Measurements from ENCODE around the gene BYSL. TPM values are rescaled to one million over a fixed set of nuclear protein-coding genes. Genes with fewer than 3 reads are reported as not detected.
A peak's percentile ranks its signal among the peaks of the same experiment; 100 is the strongest.

The BYSL gene
- total RNA-seq, 1 experiment from 2014 or later = 46.5 TPM

GRCh38 chr6:41914343-41914742 lies 7.0 kb upstream of the BYSL start:
- BruUV-seq (replicated peaks) = no TSS peak
- POLR2A ChIA-PET (ENCODE audit: unreplicated experiment) = no interaction called here
- intact Hi-C loops (cut with micrococcal nuclease) = no loop called here
- no peak overlapping the region for H3K4me3 ChIP-seq (ENCODE audit: low read length)
- no peak overlapping the region for H2AFZ ChIP-seq (ENCODE audit: low read length)
- no peaks in the 10 kb centered on the region for H3K9me3 ChIP-seq (ENCODE audit: low read length)
- H3K36me3 ChIP-seq (ENCODE audit: low read depth, low read length) = peaks cover 18% of the 10 kb centered on the region
- no peak overlapping the region for H3K9ac ChIP-seq (ENCODE audit: low read length)
- TF ChIP-seq EZH2 (IDR thresholded peaks at IDR 0.05; ENCODE audit: low read length, unreplicated experiment) = no peak
- TF ChIP-seq CTCF (conservative IDR thresholded peaks at IDR 0.05; ENCODE audit: low read depth, low read length) = no peak
- TF ChIP-seq EZH2phosphoT487 (IDR thresholded peaks at IDR 0.05; ENCODE audit: borderline replicate concordance, low read length) = no peak
- H3K27me3 ChIP-seq (ENCODE audit: low read length) = no peaks in the 10 kb centered on the region
- no peak overlapping the region for H3K4me2 ChIP-seq (ENCODE audit: low read length)
- H3K4me1 ChIP-seq (ENCODE audit: insufficient read depth, low read length) = peaks cover 16% of the 10 kb centered on the region
- no peaks in the 10 kb centered on the region for H4K20me1 ChIP-seq (ENCODE audit: low read length)
- no peak for DNase-seq
- H3K79me2 ChIP-seq (ENCODE audit: low read length) = peaks cover 50% of the 10 kb centered on the region
- peaks cover 4% of the 10 kb centered on the region for H3F3A ChIP-seq (ENCODE audit: low read length, unreplicated experiment)
- no peak overlapping the region for H3K27ac ChIP-seq (ENCODE audit: low read length)
- ATAC-seq = no peak
- H3K9me2 ChIP-seq (replicated peaks; ENCODE audit: low read length) = no peaks in the 10 kb centered on the region
- CTCF ChIA-PET = no interaction called here

DNA sequence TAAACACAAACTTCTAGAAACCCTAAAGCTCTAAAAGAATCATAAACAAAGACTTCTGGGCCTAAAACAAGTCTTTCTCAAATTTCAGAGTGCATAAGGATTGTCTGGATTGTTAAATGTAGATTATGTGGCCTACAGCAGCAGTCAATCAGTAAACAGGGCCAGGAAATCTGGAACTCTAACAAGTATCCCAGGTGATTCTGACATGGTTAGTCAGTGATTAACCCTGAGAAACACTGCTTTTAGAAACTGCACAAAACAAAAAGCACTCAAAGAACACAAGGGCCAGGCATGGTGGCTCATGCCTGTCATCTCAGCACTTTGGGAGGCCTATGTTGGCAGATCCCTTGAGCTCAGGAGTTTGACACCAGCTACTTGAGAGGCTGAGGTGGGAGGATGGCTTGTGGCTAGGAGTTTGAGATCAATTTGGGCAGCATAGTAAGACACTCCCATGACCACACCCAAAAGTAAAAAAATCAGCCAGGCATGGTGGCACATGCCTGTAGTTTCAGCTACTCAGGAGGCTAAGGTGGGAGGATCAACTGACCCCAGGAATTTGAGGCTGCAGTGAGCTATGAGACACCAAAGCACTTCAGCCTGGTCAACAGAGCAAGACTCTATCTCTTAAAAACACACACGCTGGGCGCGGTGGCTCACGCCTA lies 6.3 kb upstream of the BYSL start:
- H3K9ac ChIP-seq (ENCODE audit: low read length) = no peak overlapping the region
- no peak overlapping the region for H3K4me3 ChIP-seq (ENCODE audit: low read length)
- H3K36me3 ChIP-seq (ENCODE audit: low read depth, low read length) = peaks cover 18% of the 10 kb centered on the region
- H3K4me2 ChIP-seq (ENCODE audit: low read length) = no peak overlapping the region
- H2AFZ ChIP-seq (ENCODE audit: low read length) = no peak overlapping the region
- TF ChIP-seq EZH2 (IDR thresholded peaks at IDR 0.05; ENCODE audit: low read length, unreplicated experiment) = no peak
- no peak for TF ChIP-seq CTCF (conservative IDR thresholded peaks at IDR 0.05; ENCODE audit: low read depth, low read length)
- no peak for TF ChIP-seq EZH2phosphoT487 (IDR thresholded peaks at IDR 0.05; ENCODE audit: borderline replicate concordance, low read length)
- intact Hi-C loops (cut with micrococcal nuclease) = no loop called here
- H3K4me1 ChIP-seq (ENCODE audit: insufficient read depth, low read length) = peaks cover 23% of the 10 kb centered on the region
- ChIA-PET CTCF (no interaction called here), POLR2A (ENCODE audit: unreplicated experiment) (no interaction called here)
- no peaks in the 10 kb centered on the region for H3K27me3 ChIP-seq (ENCODE audit: low read length)
- no peaks in the 10 kb centered on the region for H3K9me2 ChIP-seq (replicated peaks; ENCODE audit: low read length)
- no peak for DNase-seq
- no peak for ATAC-seq
- H3K27ac ChIP-seq (ENCODE audit: low read length) = no peak overlapping the region
- H3K79me2 ChIP-seq (ENCODE audit: low read length) = peaks cover 57% of the 10 kb centered on the region
- BruUV-seq (replicated peaks) = no TSS peak
- no peaks in the 10 kb centered on the region for H4K20me1 ChIP-seq (ENCODE audit: low read length)
- H3F3A ChIP-seq (ENCODE audit: low read length, unreplicated experiment) = peaks cover 4% of the 10 kb centered on the region
- H3K9me3 ChIP-seq (ENCODE audit: low read length) = no peaks in the 10 kb centered on the region

DNA sequence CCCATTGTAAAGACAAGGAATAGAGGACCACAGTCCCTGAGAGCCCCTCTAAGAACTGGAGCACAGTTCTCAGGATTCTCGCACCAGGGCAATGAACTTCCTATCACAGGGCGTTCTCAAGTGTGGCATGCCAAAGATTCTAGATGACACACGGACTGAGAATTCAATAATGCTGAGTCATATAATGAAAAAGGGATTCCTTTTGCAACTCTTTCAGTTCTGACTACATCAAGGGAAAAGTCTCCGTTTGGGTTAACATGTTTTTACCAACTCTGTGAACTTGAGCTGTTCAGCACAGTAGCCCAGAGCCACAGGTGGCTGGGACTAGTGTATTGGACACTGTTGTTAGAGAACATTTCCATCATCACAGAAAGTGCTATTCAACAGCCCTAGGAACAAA lies 3.8 kb upstream of the BYSL start:
- peak overlapping the region; percentile 30 for H3K9ac ChIP-seq (ENCODE audit: low read length)
- peak; percentile 97 for DNase-seq
- H3F3A ChIP-seq (ENCODE audit: low read length, unreplicated experiment) = peaks cover 4% of the 10 kb centered on the region
- TF ChIP-seq CTCF (conservative IDR thresholded peaks at IDR 0.05; ENCODE audit: low read depth, low read length) = no peak
- TF ChIP-seq EZH2 (IDR thresholded peaks at IDR 0.05; ENCODE audit: low read length, unreplicated experiment) = no peak
- no peak for TF ChIP-seq EZH2phosphoT487 (IDR thresholded peaks at IDR 0.05; ENCODE audit: borderline replicate concordance, low read length)
- H3K4me3 ChIP-seq (ENCODE audit: low read length) = peak overlapping the region; percentile 37
- peaks cover 71% of the 10 kb centered on the region for H3K79me2 ChIP-seq (ENCODE audit: low read length)
- ChIA-PET CTCF (no interaction called here), POLR2A (ENCODE audit: unreplicated experiment) (no interaction called here)
- no peaks in the 10 kb centered on the region for H3K27me3 ChIP-seq (ENCODE audit: low read length)
- H3K27ac ChIP-seq (ENCODE audit: low read length) = peak overlapping the region; percentile 78
- peak overlapping the region; percentile 63 for H3K4me2 ChIP-seq (ENCODE audit: low read length)
- intact Hi-C loops (cut with micrococcal nuclease) = loop anchor here (1.0 kb wide), 2 partner anchors 22 to 70 kb away; partner anchors contain the start of gene USP49
- H3K9me2 ChIP-seq (replicated peaks; ENCODE audit: low read length) = no peaks in the 10 kb centered on the region
- no TSS peak for BruUV-seq (replicated peaks)
- no peaks in the 10 kb centered on the region for H3K9me3 ChIP-seq (ENCODE audit: low read length)
- H4K20me1 ChIP-seq (ENCODE audit: low read length) = no peaks in the 10 kb centered on the region
- H3K4me1 ChIP-seq (ENCODE audit: insufficient read depth, low read length) = peaks cover 25% of the 10 kb centered on the region
- peak; percentile 67 for ATAC-seq
- peaks cover 18% of the 10 kb centered on the region for H3K36me3 ChIP-seq (ENCODE audit: low read depth, low read length)
- H2AFZ ChIP-seq (ENCODE audit: low read length) = peak overlapping the region; percentile 8; the same call in 1 of the 2 replicates

Measured in PC-3 (cell line).